ENCODE data around the gene B4GALT1.

DNA sequence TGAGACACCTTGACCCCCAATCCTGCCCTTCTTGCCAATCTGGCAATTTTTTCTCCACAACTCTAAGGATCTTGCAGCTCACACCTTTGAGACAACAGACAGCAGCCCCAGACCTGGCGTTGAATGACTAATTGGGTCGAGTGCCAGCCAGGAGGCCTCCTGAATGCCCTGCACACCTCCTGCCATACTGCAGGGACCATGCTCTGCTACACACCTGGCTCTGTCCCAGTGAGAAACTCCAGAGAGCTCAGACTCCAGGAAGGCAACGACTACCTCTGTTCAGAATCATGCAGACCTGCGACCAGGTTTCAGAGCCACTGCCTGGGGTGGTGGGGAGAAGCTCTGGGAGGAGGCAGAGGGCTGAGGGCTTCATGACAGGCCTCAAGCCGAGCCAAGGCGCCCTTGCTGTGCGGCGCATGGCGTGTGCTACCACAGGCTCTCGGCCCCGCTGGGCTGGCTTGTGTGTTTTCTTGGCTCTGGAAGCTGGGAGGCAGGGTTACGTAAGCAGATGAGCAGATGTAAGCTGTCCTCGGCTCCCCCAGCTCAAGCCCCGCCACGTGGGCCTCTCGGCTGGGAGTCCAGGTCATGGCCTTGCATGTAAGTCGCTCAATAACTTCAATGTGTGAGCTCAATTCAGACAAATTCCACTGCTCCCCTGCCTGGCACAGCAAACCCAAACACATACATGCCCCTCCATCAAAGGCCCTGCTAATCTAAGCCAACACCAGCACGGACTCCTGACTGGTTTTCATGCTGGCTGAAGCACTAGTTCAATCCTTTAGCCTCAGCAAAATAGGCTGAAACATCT lies 27.5 kb downstream of the B4GALT1 start:
- TF ChIP-seq, protein P1, sequence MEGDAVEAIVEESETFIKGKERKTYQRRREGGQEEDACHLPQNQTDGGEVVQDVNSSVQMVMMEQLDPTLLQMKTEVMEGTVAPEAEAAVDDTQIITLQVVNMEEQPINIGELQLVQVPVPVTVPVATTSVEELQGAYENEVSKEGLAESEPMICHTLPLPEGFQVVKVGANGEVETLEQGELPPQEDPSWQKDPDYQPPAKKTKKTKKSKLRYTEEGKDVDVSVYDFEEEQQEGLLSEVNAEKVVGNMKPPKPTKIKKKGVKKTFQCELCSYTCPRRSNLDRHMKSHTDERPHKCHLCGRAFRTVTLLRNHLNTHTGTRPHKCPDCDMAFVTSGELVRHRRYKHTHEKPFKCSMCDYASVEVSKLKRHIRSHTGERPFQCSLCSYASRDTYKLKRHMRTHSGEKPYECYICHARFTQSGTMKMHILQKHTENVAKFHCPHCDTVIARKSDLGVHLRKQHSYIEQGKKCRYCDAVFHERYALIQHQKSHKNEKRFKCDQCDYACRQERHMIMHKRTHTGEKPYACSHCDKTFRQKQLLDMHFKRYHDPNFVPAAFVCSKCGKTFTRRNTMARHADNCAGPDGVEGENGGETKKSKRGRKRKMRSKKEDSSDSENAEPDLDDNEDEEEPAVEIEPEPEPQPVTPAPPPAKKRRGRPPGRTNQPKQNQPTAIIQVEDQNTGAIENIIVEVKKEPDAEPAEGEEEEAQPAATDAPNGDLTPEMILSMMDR (IDR thresholded peaks at IDR 0.05), result no peak
- no peak for TF ChIP-seq POLR2AphosphoS5 (IDR thresholded peaks at IDR 0.05)
